A549 (cell line): Measurements from ENCODE around the gene CFAP61. TPM values are rescaled to one million over a fixed set of nuclear protein-coding genes. Genes with fewer than 3 reads are reported as not detected.
A peak's percentile ranks its signal among the peaks of the same experiment; 100 is the strongest.

Source experiments
- ATAC-seq, 2 experiments: fragments of 200-7000 bp in 1 of 2; fragments of >200 bp in 1 of 2; cut with Nextera tagmentation in 1 of 2; cut with Tn5 transposase in 1 of 2; 3 replicates each; pipeline versions ENCODE4 v1.8.0 to v1.9.1; 2018 to 2020; ENCODE audit warnings: mild to moderate bottlenecking in 1 of 2, moderate library complexity in 1 of 2
- CTCF ChIA-PET: fragments of 300-600 bp; sonication (Branson Sonifier 250); formaldehyde crosslinking; extraction: SDS; loops from one replicate; lab custom pipeline; 2021; ENCODE audit warnings: antibody characterized with exemption, inconsistent platforms; lab: Yijun Ruan, JAX
- POLR2A ChIA-PET: fragments of 350-600 bp; formaldehyde crosslinking; extraction: SDS; loops from one replicate; lab custom pipeline; 2021; ENCODE audit warnings: antibody characterized with exemption, inconsistent platforms; lab: Yijun Ruan, JAX
- DNase-seq, 2 experiments: peaks; one replicate each; pipeline versions ENCODE4 v3.0.0 to v3.0.0-alpha.2; 2011 to 2016; ENCODE audit warnings: low read depth in 1 of 2, low spot score in 1 of 2
- FAIRE-seq: peaks from 2 replicates; lab custom pipeline; 2011; peaks lifted over from hg19 to GRCh38; lab: Jason Lieb, UNC
- H3K27ac ChIP-seq, 2 experiments: fragments of >200 bp; sonication (Bioruptor Twin); formaldehyde crosslinking; 3 replicates each; pipeline ENCODE4 v1.5.1; 2016 to 2017
- H3K4me1 ChIP-seq: fragments of >200 bp; sonication (Bioruptor Twin); formaldehyde crosslinking; 3 replicates; pipeline ENCODE4 v1.6.1; 2016
- H3K4me2 ChIP-seq: fragments of >200 bp; sonication (Bioruptor Twin); formaldehyde crosslinking; 3 replicates; pipeline ENCODE4 v1.6.1; 2016
- H3K4me3 ChIP-seq: fragments of >200 bp; sonication (Bioruptor Twin); formaldehyde crosslinking; 3 replicates; pipeline ENCODE4 v1.5.1; 2016
- H3K9me3 ChIP-seq: fragments of >200 bp; sonication (Bioruptor Twin); formaldehyde crosslinking; 3 replicates; pipeline ENCODE4 v1.6.1; 2016
- CBX2 ChIP-seq: fragments of 200-600 bp; sonication (generic); IDR thresholded peaks from 2 replicates; pipeline ENCODE4 v1.6.1; 2016; ENCODE audit warnings: low read depth, mild to moderate bottlenecking, borderline replicate concordance
- CBX8 ChIP-seq: fragments of 200-600 bp; sonication (generic); IDR thresholded peaks from 2 replicates; pipeline ENCODE4 v1.6.1; 2016
- E2F6 ChIP-seq: IDR thresholded peaks from 2 replicates; pipeline ENCODE4 v1.6.1; 2012; ENCODE audit warnings: low read depth, borderline replicate concordance
- EHF ChIP-seq: fragments of 250-450 bp; sonication (Bioruptor Pico); IDR thresholded peaks from 2 replicates; pipeline ENCODE4 v1.5.0; 2020; ENCODE audit warnings: mild to moderate bottlenecking
- EP300 ChIP-seq, 2 experiments: fragments of >200 bp; sonication (Bioruptor Twin); formaldehyde crosslinking; IDR thresholded peaks; 2 replicates in 1 of 2; 3 replicates in 1 of 2; pipeline ENCODE4 v1.6.1; 2016 to 2017
- FOSL2 ChIP-seq, 2 experiments: fragments of 450-650 bp in 1 of 2; fragments of >200 bp in 1 of 2; sonication (Bioruptor Twin) in 1 of 2; formaldehyde crosslinking; IDR thresholded peaks; 2 replicates each; pipeline versions ENCODE4 v1.5.0 to v1.6.1; 2016 to 2020; ENCODE audit warnings: mild to moderate bottlenecking in 1 of 2, moderate library complexity in 1 of 2
- HMGXB4 ChIP-seq: fragments of 250-450 bp; sonication (Bioruptor Pico); IDR thresholded peaks from 2 replicates; pipeline ENCODE4 v1.5.0; 2021; ENCODE audit warnings: mild to moderate bottlenecking, moderate library complexity, borderline replicate concordance
- HOXA7 ChIP-seq: fragments of 250-450 bp; sonication (Bioruptor Pico); IDR thresholded peaks from 2 replicates; pipeline ENCODE4 v1.5.0; 2020; ENCODE audit warnings: mild to moderate bottlenecking, moderate library complexity
- JUN ChIP-seq, 2 experiments: fragments of >200 bp; sonication (Bioruptor Twin); formaldehyde crosslinking; IDR thresholded peaks; 2 replicates in 1 of 2; 3 replicates in 1 of 2; pipeline ENCODE4 v1.6.1; 2016 to 2017
- KDM1A ChIP-seq: fragments of 200-600 bp; sonication (generic); IDR thresholded peaks from 2 replicates; pipeline ENCODE4 v1.6.1; 2016; ENCODE audit warnings: low read depth, mild to moderate bottlenecking
- NR3C1 ChIP-seq: fragments of >200 bp; sonication (Bioruptor Twin); formaldehyde crosslinking; IDR thresholded peaks from 3 replicates; pipeline ENCODE4 v1.6.1; 2017
- SMC3 ChIP-seq: fragments of >200 bp; sonication (Bioruptor Twin); formaldehyde crosslinking; IDR thresholded peaks from 3 replicates; pipeline ENCODE4 v1.6.1; 2018; ENCODE audit warnings: inconsistent platforms
- TFCP2L1 ChIP-seq: fragments of 250-450 bp; sonication (Bioruptor Pico); IDR thresholded peaks from 2 replicates; pipeline ENCODE4 v1.5.0; 2021; ENCODE audit warnings: mild to moderate bottlenecking
- ZNF302 ChIP-seq: fragments of 250-450 bp; sonication (Bioruptor Pico); IDR thresholded peaks from 2 replicates; pipeline ENCODE4 v1.9.0; 2021; ENCODE audit warnings: inconsistent platforms, mild to moderate bottlenecking, moderate library complexity
- ZSCAN20 ChIP-seq: fragments of 250-450 bp; sonication (Bioruptor Pico); IDR thresholded peaks from 2 replicates; pipeline ENCODE4 v1.8.0; 2022; ENCODE audit warnings: mild to moderate bottlenecking, moderate library complexity
- WGBS: methylation state at CpG from one replicate; pipeline ENCODE4 v1.1.6; 2017; ENCODE audit errors: missing lambda C conversion rate; 5-methylcytosine and 5-hydroxymethylcytosine counted together
- polyA plus RNA-seq, 4 experiments: library from polyadenylated mRNA; depleted of rRNA in 3 of 4; stranded (reverse); fragments of >200 nt; fragmentation: RNase III in 1 of 4; extraction: RNeasy Plus Mini Kit Qiagen cat#74134 plus additional on column Dnase treatment in 1 of 4; gene quantifications; 2 replicates in 3 of 4; 3 replicates in 1 of 4; pipeline ENCODE4 v1.2.3, GENCODE V29; 2011 to 2017
- TF ChIP-seq, protein P1 (sequence below): fragments of 200-600 bp; sonication (generic); IDR thresholded peaks from 2 replicates; pipeline ENCODE4 v1.6.1; 2016; ENCODE audit warnings: antibody characterized with exemption, mild to moderate bottlenecking, moderate library complexity
- TF ChIP-seq, protein P2 (sequence below): fragments of 150-350 bp; IDR thresholded peaks from 2 replicates; pipeline ENCODE4 v1.6.1; 2014; ENCODE audit warnings: low read depth, mild to moderate bottlenecking, low read length

CFAP61 gene
- polyA plus RNA-seq, 2 of the 4 experiments (the other 2 are of a cell fraction) = 0.39 to 0.70 TPM

- Histone ChIP-seq H3K27ac (no peak overlapping the region), H3K4me3 (no peak overlapping the region), H3K9me3 (no peaks in the 10 kb centered on the region), H3K4me2 (no peak overlapping the region), H3K4me1 (no peaks in the 10 kb centered on the region)
- CTCF ChIA-PET = interaction anchor here (0.8 to 2.4 kb wide), 4 partner anchors 9 to 371 kb away, joined by 3 to 6 read pairs (median 4); partner anchors contain the start of genes CFAP61 and CRNKL1
- DNase-seq (no peak), FAIRE-seq (no peak), ATAC-seq (peak; percentile 53 to 69; a peak in 5 of 6 replicates)
- no peak for TF ChIP-seq ZSCAN20 (CRISPR knock-in tag)
- TF ChIP-seq, protein P1, sequence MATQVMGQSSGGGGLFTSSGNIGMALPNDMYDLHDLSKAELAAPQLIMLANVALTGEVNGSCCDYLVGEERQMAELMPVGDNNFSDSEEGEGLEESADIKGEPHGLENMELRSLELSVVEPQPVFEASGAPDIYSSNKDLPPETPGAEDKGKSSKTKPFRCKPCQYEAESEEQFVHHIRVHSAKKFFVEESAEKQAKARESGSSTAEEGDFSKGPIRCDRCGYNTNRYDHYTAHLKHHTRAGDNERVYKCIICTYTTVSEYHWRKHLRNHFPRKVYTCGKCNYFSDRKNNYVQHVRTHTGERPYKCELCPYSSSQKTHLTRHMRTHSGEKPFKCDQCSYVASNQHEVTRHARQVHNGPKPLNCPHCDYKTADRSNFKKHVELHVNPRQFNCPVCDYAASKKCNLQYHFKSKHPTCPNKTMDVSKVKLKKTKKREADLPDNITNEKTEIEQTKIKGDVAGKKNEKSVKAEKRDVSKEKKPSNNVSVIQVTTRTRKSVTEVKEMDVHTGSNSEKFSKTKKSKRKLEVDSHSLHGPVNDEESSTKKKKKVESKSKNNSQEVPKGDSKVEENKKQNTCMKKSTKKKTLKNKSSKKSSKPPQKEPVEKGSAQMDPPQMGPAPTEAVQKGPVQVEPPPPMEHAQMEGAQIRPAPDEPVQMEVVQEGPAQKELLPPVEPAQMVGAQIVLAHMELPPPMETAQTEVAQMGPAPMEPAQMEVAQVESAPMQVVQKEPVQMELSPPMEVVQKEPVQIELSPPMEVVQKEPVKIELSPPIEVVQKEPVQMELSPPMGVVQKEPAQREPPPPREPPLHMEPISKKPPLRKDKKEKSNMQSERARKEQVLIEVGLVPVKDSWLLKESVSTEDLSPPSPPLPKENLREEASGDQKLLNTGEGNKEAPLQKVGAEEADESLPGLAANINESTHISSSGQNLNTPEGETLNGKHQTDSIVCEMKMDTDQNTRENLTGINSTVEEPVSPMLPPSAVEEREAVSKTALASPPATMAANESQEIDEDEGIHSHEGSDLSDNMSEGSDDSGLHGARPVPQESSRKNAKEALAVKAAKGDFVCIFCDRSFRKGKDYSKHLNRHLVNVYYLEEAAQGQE = peak; percentile 54; the same call in 1 of the 2 replicates
- POLR2A ChIA-PET = no interaction called here
- WGBS = 43% methylated on average over 12 of the region's 12 CpGs
Measured at GRCh38 chr20:20063941-20064702, 11.8 kb downstream of the CFAP61 start.

- H3K27ac ChIP-seq = no peak overlapping the region
- ATAC-seq (no peak), DNase-seq (no peak), FAIRE-seq (no peak)
- no peaks in the 10 kb centered on the region for H3K9me3 ChIP-seq
- no peak overlapping the region for H3K4me2 ChIP-seq
- TF ChIP-seq JUN (IDR thresholded peaks at IDR 0.05) (no peak), ZNF302 (CRISPR knock-in tag) (no peak), EHF (CRISPR knock-in tag) (no peak), CBX8 (no peak), TFCP2L1 (no peak), FOSL2 (IDR thresholded peaks at IDR 0.05) (no peak), FOSL2 (CRISPR knock-in tag; IDR thresholded peaks at IDR 0.05) (no peak), E2F6 (no peak), EP300 (IDR thresholded peaks at IDR 0.05) (no peak), KDM1A (no peak), CBX2 (no peak), NR3C1 (no peak), HMGXB4 (no peak), SMC3 (no peak), HOXA7 (no peak)
- TF ChIP-seq, protein P2, sequence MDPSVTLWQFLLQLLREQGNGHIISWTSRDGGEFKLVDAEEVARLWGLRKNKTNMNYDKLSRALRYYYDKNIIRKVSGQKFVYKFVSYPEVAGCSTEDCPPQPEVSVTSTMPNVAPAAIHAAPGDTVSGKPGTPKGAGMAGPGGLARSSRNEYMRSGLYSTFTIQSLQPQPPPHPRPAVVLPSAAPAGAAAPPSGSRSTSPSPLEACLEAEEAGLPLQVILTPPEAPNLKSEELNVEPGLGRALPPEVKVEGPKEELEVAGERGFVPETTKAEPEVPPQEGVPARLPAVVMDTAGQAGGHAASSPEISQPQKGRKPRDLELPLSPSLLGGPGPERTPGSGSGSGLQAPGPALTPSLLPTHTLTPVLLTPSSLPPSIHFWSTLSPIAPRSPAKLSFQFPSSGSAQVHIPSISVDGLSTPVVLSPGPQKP = no peak
- ChIA-PET CTCF (interaction anchor here (1.0 to 2.4 kb wide), 3 partner anchors 8 to 528 kb away, joined by 3 to 6 read pairs (median 5); no protein-coding TSS in a partner anchor), POLR2A (interaction anchor here (0.7 kb wide), 1 partner anchor 13 kb away, joined by 5 read pairs; the partner anchor contains the start of genes CFAP61 and CRNKL1)
- WGBS = 34% methylated on average over 1 of the region's 1 CpG
- H3K4me3 ChIP-seq = no peak overlapping the region
- H3K4me1 ChIP-seq = no peaks in the 10 kb centered on the region
Measured at GRCh38 chr20:20065361-20065760, 13.0 kb downstream of the CFAP61 start.
